HepG2 (cell line): ENCODE measurements around the gene LGALS4. TPM values are rescaled to one million over a fixed set of nuclear protein-coding genes. Genes with fewer than 3 reads are reported as not detected.

Source experiments
- MAFK ChIP-seq, 2 experiments: IDR thresholded peaks in 1 of 2; conservative IDR thresholded peaks in 1 of 2; 2 replicates each; pipeline ENCODE4 v1.6.1; 2011; ENCODE audit warnings: improper control_type of control experiment in 2 of 2, low read length in 2 of 2
- MTF2 ChIP-seq: sonication (generic); formaldehyde crosslinking; IDR thresholded peaks from 2 replicates; pipeline ENCODE4 v1.5.0; 2020; ENCODE audit warnings: missing genetic modification reagents, borderline replicate concordance
- PAXIP1 ChIP-seq: sonication (generic); formaldehyde crosslinking; conservative IDR thresholded peaks from 2 replicates; pipeline ENCODE4 v1.4.0; 2020; ENCODE audit warnings: mild to moderate bottlenecking, missing genetic modification reagents, moderate library complexity
- PRMT3 ChIP-seq: sonication (generic); formaldehyde crosslinking; IDR thresholded peaks from 2 replicates; pipeline ENCODE4 v1.8.1; 2022; ENCODE audit warnings: low read depth, mild to moderate bottlenecking, moderate library complexity, missing genetic modification reagents, borderline replicate concordance
- RARG ChIP-seq: sonication (generic); formaldehyde crosslinking; IDR thresholded peaks from 2 replicates; pipeline ENCODE4 v1.4.0; 2020; ENCODE audit warnings: low read depth, mild to moderate bottlenecking, missing genetic modification reagents
- STAG1 ChIP-seq: sonication (generic); formaldehyde crosslinking; IDR thresholded peaks from 2 replicates; pipeline ENCODE4 v1.4.0; 2020; ENCODE audit warnings: missing genetic modification reagents
- TBP ChIP-seq: sonication (generic); formaldehyde crosslinking; IDR thresholded peaks from 2 replicates; pipeline ENCODE4 v1.5.0; 2020; ENCODE audit warnings: missing genetic modification reagents
- TCF12 ChIP-seq, 2 experiments: fragments of 450-650 bp in 1 of 2; sonication (generic) in 1 of 2; formaldehyde crosslinking in 1 of 2; IDR thresholded peaks; 2 replicates each; pipeline versions ENCODE4 v1.6.1 to v1.8.0; 2017 to 2022; ENCODE audit warnings: antibody characterized with exemption in 1 of 2, mild to moderate bottlenecking in 1 of 2, missing genetic modification reagents in 1 of 2, moderate library complexity in 1 of 2
- THAP7 ChIP-seq: sonication (generic); formaldehyde crosslinking; IDR thresholded peaks from 2 replicates; pipeline ENCODE4 v1.8.1; 2023; ENCODE audit warnings: mild to moderate bottlenecking, missing genetic modification reagents
- ZBTB1 ChIP-seq: sonication (generic); formaldehyde crosslinking; IDR thresholded peaks from 2 replicates; pipeline ENCODE4 v1.4.0; 2020; ENCODE audit warnings: missing genetic modification reagents, borderline replicate concordance
- ZNF484 ChIP-seq: sonication (generic); formaldehyde crosslinking; IDR thresholded peaks from 2 replicates; pipeline ENCODE4 v1.5.1; 2020; ENCODE audit warnings: mild to moderate bottlenecking, low read depth, missing genetic modification reagents, borderline replicate concordance
- ZNF567 ChIP-seq: sonication (generic); formaldehyde crosslinking; IDR thresholded peaks from 2 replicates; pipeline ENCODE4 v1.8.1; 2023; ENCODE audit warnings: mild to moderate bottlenecking, missing genetic modification reagents, borderline replicate concordance
- polyA plus RNA-seq, 8 experiments: library from polyadenylated mRNA; depleted of rRNA in 3 of 8; stranded (reverse) in 7 of 8; unstranded in 1 of 8; fragments of >200 nt; fragmentation: Illumina TruSeq in 4 of 8; extraction: Trizol in 4 of 8; gene quantifications; 2 replicates each; pipeline versions ENCODE4 v1.2.1 to v1.2.3, GENCODE V29; 2011 to 2016; ENCODE audit warnings: low read depth in 4 of 8, missing spikeins in 1 of 8, mixed read lengths in 1 of 8; ENCODE audit not compliant: insufficient read depth in 1 of 8
- total RNA-seq, 5 experiments: library from RNA; depleted of rRNA; stranded (reverse); fragments of >200 nt; fragmentation: Illumina TruSeq; extraction: Trizol; gene quantifications; 2 replicates each; pipeline ENCODE4 v1.2.3, GENCODE V29; 2016; ENCODE audit warnings: low read depth in 1 of 5

The LGALS4 gene
- total and polyA plus RNA-seq, 2 of the 13 experiments (the other 11 are each of a cell fraction or from before 2014, with no cell fraction given) = 0.24 to 0.71 TPM

DNA sequence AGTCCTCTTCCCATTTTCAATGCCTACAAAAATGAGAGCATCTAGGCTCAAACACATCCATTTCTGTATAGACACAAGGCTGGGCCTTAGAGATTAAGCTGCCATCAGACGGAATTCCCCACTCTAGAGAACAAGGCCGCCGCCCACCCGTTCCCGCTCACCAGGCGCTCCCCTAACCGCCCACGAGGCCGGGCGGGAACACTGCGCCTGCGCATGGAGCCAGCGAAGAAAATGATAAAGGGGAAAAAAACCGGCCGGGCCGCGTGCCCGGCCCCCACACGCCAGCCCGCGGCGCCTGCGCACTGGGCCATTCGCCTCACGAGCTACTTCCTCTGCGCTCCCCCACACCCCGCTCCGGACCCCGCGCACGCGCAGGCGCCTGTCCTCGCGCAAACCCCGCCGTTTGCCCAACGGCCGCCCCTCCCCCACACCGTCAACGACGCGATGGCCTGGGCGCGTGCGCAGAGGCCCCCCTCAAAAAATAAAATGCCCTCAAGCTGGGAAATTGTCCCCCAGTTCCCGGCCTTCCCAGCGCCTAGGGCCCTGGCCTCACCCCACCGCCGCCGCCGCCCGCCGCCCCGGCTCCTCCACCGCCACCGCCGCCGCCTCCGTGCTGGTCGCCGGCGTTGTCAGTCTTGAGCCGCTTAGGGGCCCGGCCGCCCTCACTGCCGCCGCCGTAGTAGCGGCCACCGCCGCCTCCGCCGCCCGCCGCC is 36.6 kb upstream of the LGALS4 start (continued):
- TF ChIP-seq PAXIP1 (CRISPR knock-in tag) (peak; percentile 15; the same call in 1 of the 2 replicates), THAP7 (no peak), ZNF567 (no peak), MTF2 (CRISPR knock-in tag) (no peak), ZNF484 (CRISPR knock-in tag) (no peak; the same call in 1 of the 2 replicates), PRMT3 (no peak), TCF12 (IDR thresholded peaks at IDR 0.05) (no peak), TCF12 (CRISPR knock-in tag; IDR thresholded peaks at IDR 0.05) (no peak), ZBTB1 (CRISPR knock-in tag) (no peak), MAFK (conservative IDR thresholded peaks at IDR 0.05 in 1 of 2, IDR thresholded peaks at IDR 0.05 in 1 of 2; ENCODE audit: low read length in 2 of 2) (no peak), STAG1 (no peak), RARG (CRISPR knock-in tag) (no peak), TBP (CRISPR knock-in tag) (no peak)
- TF ChIP-seq, all 625 proteins: peak for 137
